ENCODE measurements around the gene SEZ6L2. TPM values are rescaled to one million over a fixed set of nuclear protein-coding genes. Genes with fewer than 3 reads are reported as not detected.

SEZ6L2 gene
- total RNA-seq, 1 experiment from 2014 or later, result 46.5 TPM

DNA sequence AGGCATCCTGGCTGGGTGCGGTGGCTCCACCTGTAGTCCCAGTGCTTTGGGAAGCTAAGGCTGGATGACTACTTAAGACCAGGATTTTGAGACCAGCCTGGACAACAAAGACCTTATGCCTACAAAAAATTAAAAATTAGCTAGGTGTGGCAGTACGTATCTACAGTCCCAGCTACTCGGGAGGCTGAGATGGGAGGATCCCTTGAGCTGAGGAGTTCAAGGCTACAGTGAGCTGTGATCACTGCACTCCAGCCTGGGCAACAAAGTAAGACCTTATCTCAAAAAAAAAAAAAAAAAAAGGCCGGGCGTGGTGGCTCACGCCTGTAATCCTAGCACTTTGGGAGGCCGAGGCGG lies 73.0 kb downstream of the SEZ6L2 start:
- H4K20me1 ChIP-seq (ENCODE audit: insufficient read depth), result no peaks in the 10 kb centered on the region
- no TSS peak for BruUV-seq (replicated peaks)
- no peak overlapping the region for H2AFZ ChIP-seq
- POLR2A ChIA-PET (ENCODE audit: unreplicated experiment), result interaction anchor here (0.6 kb wide), 1 partner anchor 595 kb away, joined by 8 read pairs; no protein-coding TSS in a partner anchor
- no peak overlapping the region for H3K4me3 ChIP-seq
- CTCF ChIA-PET, result interaction anchor here (1.7 kb wide), 1 partner anchor 22 kb away, joined by 8 read pairs; no protein-coding TSS in a partner anchor
- DNase-seq, result no peak
- H3K9me2 ChIP-seq (ENCODE audit: insufficient read depth), result no peaks in the 10 kb centered on the region
- no peaks in the 10 kb centered on the region for H3K27me3 ChIP-seq (ENCODE audit: insufficient read depth, low read depth)
- no peak overlapping the region for H3K4me2 ChIP-seq
- no peak overlapping the region for H3K27ac ChIP-seq
- TF ChIP-seq EZH2 (IDR thresholded peaks at IDR 0.05; ENCODE audit: low read depth) (no peak), CTCF (conservative IDR thresholded peaks at IDR 0.05) (no peak)
- H3K79me2 ChIP-seq (ENCODE audit: low read depth), result peaks cover 37% of the 10 kb centered on the region
- no peaks in the 10 kb centered on the region for H3K36me3 ChIP-seq (ENCODE audit: low read depth)
- no peaks in the 10 kb centered on the region for H3K9me3 ChIP-seq (ENCODE audit: insufficient read depth, low read depth)
- peaks cover 48% of the 10 kb centered on the region for H3K4me1 ChIP-seq (replicated peaks; ENCODE audit: insufficient read depth)
- peaks cover 44% of the 10 kb centered on the region; the same call in 1 of the 2 replicates for H3F3A ChIP-seq (ENCODE audit: insufficient read depth, low read depth)
- intact Hi-C loops (cut with micrococcal nuclease; ENCODE audit: unreplicated experiment), result no loop called here

DNA sequence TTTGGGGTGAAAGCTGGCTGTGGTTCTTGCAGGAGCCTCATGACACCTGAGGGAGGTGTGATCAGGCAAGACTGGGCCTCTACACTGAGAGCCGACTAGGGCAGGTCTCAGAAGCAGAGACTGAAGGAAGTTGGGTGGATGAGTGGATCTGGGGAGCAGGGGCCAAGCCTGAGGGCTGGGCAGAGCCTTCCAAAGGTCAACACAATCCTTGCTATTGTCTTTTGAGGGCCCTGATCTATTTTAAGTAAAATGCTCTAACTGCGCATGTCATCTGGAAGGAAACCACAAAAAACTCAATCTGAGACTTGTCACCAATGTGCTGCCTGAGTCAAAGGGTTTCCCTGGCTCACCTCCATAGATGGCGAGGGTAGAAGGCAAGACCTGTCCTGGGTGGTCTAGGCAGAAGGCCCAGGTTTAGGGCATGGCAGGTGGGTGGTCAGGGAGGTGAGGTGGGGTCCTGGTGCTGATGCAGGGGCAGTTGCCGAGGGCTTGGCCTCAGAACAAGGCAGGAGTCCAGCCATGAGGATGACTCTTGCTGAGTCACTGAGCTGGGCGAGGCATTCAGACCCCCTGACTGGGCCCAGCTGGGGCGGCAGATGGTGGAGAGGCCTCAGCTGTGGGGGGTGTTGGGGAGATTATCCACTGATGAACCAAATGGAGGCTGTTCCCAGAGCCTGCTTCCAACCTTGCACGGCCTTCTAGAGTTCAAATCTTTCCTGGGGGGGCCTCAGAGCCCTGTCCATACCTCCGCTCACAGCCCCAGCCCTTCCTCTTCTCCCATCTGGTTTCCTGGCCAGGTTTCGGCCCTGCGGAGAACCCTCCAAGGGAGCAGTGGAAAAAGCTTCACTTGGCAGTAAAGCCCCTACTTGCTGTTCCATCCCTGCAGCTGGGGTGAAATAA lies 74.0 kb downstream of the SEZ6L2 start:
- Histone ChIP-seq H4K20me1 (ENCODE audit: insufficient read depth) (no peaks in the 10 kb centered on the region), H3K9me3 (ENCODE audit: insufficient read depth, low read depth) (no peaks in the 10 kb centered on the region), H3K27ac (peak overlapping the region; percentile 59), H3K4me2 (peak overlapping the region; percentile 65), H3F3A (ENCODE audit: insufficient read depth, low read depth) (peaks cover 53% of the 10 kb centered on the region; the same call in 1 of the 2 replicates), H3K36me3 (ENCODE audit: low read depth) (no peaks in the 10 kb centered on the region), H3K27me3 (ENCODE audit: insufficient read depth, low read depth) (no peaks in the 10 kb centered on the region), H3K79me2 (ENCODE audit: low read depth) (peaks cover 46% of the 10 kb centered on the region), H3K4me1 (replicated peaks; ENCODE audit: insufficient read depth) (peaks cover 53% of the 10 kb centered on the region), H3K4me3 (no peak overlapping the region; the same call in 1 of the 2 replicates), H3K9me2 (ENCODE audit: insufficient read depth) (no peaks in the 10 kb centered on the region), H2AFZ (no peak overlapping the region)
- no peak for TF ChIP-seq EZH2 (IDR thresholded peaks at IDR 0.05; ENCODE audit: low read depth)
- TF ChIP-seq CTCF (conservative IDR thresholded peaks at IDR 0.05), result no peak
- intact Hi-C loops (cut with micrococcal nuclease; ENCODE audit: unreplicated experiment), result no loop called here
- ChIA-PET POLR2A (ENCODE audit: unreplicated experiment) (interaction anchor here (0.5 to 0.6 kb wide), 6 partner anchors 10 to 594 kb away, joined by 3 to 8 read pairs (median 4); partner anchors contain the start of gene PAGR1), CTCF (interaction anchor here (0.7 to 1.7 kb wide), 2 partner anchors 10 to 23 kb away, joined by 3 to 8 read pairs; partner anchors contain the start of gene PAGR1)
- no TSS peak for BruUV-seq (replicated peaks)
- DNase-seq, result peak; percentile 66 to 74

DNA sequence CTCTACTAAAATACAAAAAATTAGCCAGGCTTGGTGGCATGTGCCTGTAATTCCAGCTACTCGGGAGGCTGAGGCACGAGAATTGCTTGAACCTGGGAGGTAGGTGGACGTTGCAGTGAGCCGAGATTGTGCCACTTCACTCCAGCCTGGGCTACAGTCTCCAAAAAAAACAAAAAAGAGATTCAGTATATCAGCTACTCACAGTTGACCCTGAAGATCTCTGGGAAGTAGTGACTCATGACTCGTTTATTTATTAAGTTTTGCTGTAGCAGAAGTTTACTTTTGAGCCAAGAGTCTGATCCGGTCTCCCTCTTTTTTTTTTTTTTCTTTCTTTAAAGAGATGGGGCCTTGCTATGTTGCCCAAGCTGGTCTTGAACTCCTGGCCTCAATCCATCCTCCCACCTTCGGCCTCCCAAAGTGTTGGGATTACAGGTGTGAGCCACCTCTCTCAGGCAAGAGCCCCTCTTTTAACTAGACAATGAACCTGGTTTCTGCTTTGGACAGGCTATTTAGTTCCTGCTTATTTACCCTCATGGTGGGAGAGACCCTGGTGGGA lies 74.7 kb downstream of the SEZ6L2 start:
- TF ChIP-seq EZH2 (IDR thresholded peaks at IDR 0.05; ENCODE audit: low read depth) (no peak), CTCF (conservative IDR thresholded peaks at IDR 0.05) (no peak)
- CTCF ChIA-PET, result interaction anchor here (0.6 to 0.7 kb wide), 3 partner anchors 9 to 806 kb away, joined by 3 to 9 read pairs (median 4); partner anchors contain the start of genes KIF22 and PAGR1
- peaks cover 59% of the 10 kb centered on the region; the same call in 1 of the 2 replicates for H3F3A ChIP-seq (ENCODE audit: insufficient read depth, low read depth)
- BruUV-seq (replicated peaks), result no TSS peak
- peaks cover 47% of the 10 kb centered on the region for H3K79me2 ChIP-seq (ENCODE audit: low read depth)
- POLR2A ChIA-PET (ENCODE audit: unreplicated experiment), result interaction anchor here (0.6 to 0.7 kb wide), 6 partner anchors 9 to 149 kb away, joined by 3 to 16 read pairs (median 4); partner anchors contain the start of genes PAGR1 and TAOK2
- H3K36me3 ChIP-seq (ENCODE audit: low read depth), result no peaks in the 10 kb centered on the region
- peak overlapping the region; percentile 16; the same call in 1 of the 2 replicates for H3K4me3 ChIP-seq
- no peak overlapping the region for H2AFZ ChIP-seq
- H4K20me1 ChIP-seq (ENCODE audit: insufficient read depth), result no peaks in the 10 kb centered on the region
- no peaks in the 10 kb centered on the region for H3K9me3 ChIP-seq (ENCODE audit: insufficient read depth, low read depth)
- H3K9me2 ChIP-seq (ENCODE audit: insufficient read depth), result no peaks in the 10 kb centered on the region
- peak overlapping the region; percentile 65 for H3K4me2 ChIP-seq
- H3K4me1 ChIP-seq (replicated peaks; ENCODE audit: insufficient read depth), result peaks cover 58% of the 10 kb centered on the region
- H3K27me3 ChIP-seq (ENCODE audit: insufficient read depth, low read depth), result no peaks in the 10 kb centered on the region
- DNase-seq, result peak in 1 of 2 experiments; percentile 76
- H3K27ac ChIP-seq, result peak overlapping the region; percentile 59
- intact Hi-C loops (cut with micrococcal nuclease; ENCODE audit: unreplicated experiment), result loop anchor here (5.0 kb wide), 1 partner anchor 73 kb away; the partner anchor contains the start of gene SEZ6L2

Data from PC-9 (cell line).